HepG2 (cell line): ENCODE results near the gene DCTN1. TPM values are rescaled to one million over a fixed set of nuclear protein-coding genes. Genes with fewer than 3 reads are reported as not detected.

ENCODE experiments used
- AKAP8 ChIP-seq: sonication (generic); formaldehyde crosslinking; IDR thresholded peaks from 2 replicates; pipeline ENCODE4 v1.5.1; 2020; ENCODE audit warnings: mild to moderate bottlenecking, missing genetic modification reagents
- FOXM1 ChIP-seq: sonication (generic); formaldehyde crosslinking; IDR thresholded peaks from 2 replicates; pipeline ENCODE4 v1.5.0; 2020; ENCODE audit warnings: missing genetic modification reagents
- HDAC6 ChIP-seq: fragments of 200-600 bp; sonication (generic); IDR thresholded peaks from 2 replicates; pipeline ENCODE4 v1.7.0; 2017; ENCODE audit warnings: mild to moderate bottlenecking, antibody characterized with exemption, low read length, low read depth
- JDP2 ChIP-seq: sonication (generic); formaldehyde crosslinking; IDR thresholded peaks from 2 replicates; pipeline ENCODE4 v1.8.1; 2022; ENCODE audit warnings: missing genetic modification reagents, borderline replicate concordance
- MIER3 ChIP-seq: IDR thresholded peaks from 2 replicates; pipeline ENCODE4 v1.6.1; 2016; ENCODE audit warnings: missing compliant biosample characterization, borderline replicate concordance
- SALL1 ChIP-seq: sonication (generic); formaldehyde crosslinking; IDR thresholded peaks from 2 replicates; pipeline ENCODE4 v1.8.0; 2022; ENCODE audit warnings: mild to moderate bottlenecking, missing genetic modification reagents
- SMARCC2 ChIP-seq: fragments of 450-650 bp; IDR thresholded peaks from 2 replicates; pipeline ENCODE4 v1.6.1; 2017; ENCODE audit warnings: antibody characterized with exemption, mild to moderate bottlenecking
- ZC3H13 ChIP-seq: sonication (generic); formaldehyde crosslinking; IDR thresholded peaks from 2 replicates; pipeline ENCODE4 v1.8.1; 2023; ENCODE audit warnings: mild to moderate bottlenecking, missing genetic modification reagents, moderate library complexity
- ZNF12 ChIP-seq: sonication (generic); formaldehyde crosslinking; IDR thresholded peaks from 2 replicates; pipeline ENCODE4 v1.5.0; 2020; ENCODE audit warnings: missing genetic modification reagents
- ZNF234 ChIP-seq: sonication (generic); formaldehyde crosslinking; conservative IDR thresholded peaks from 2 replicates; pipeline ENCODE4 v1.5.1; 2020; ENCODE audit warnings: mild to moderate bottlenecking, missing genetic modification reagents
- ZNF256 ChIP-seq: sonication (generic); formaldehyde crosslinking; conservative IDR thresholded peaks from 2 replicates; pipeline ENCODE4 v1.4.0; 2020; ENCODE audit warnings: missing genetic modification reagents
- ZNF335 ChIP-seq: sonication (generic); formaldehyde crosslinking; IDR thresholded peaks from 2 replicates; pipeline ENCODE4 v1.4.0; 2020; ENCODE audit warnings: missing genetic modification reagents
- ZNF33B ChIP-seq: sonication (generic); formaldehyde crosslinking; IDR thresholded peaks from 2 replicates; pipeline ENCODE4 v1.5.1; 2020; ENCODE audit warnings: mild to moderate bottlenecking, missing genetic modification reagents
- ZNF616 ChIP-seq: sonication (generic); formaldehyde crosslinking; IDR thresholded peaks from 2 replicates; pipeline ENCODE4 v1.5.0; 2020; ENCODE audit warnings: low read depth, mild to moderate bottlenecking, missing genetic modification reagents
- polyA plus RNA-seq, 8 experiments: library from polyadenylated mRNA; depleted of rRNA in 3 of 8; stranded (reverse) in 7 of 8; unstranded in 1 of 8; fragments of >200 nt; fragmentation: Illumina TruSeq in 4 of 8; extraction: Trizol in 4 of 8; gene quantifications; 2 replicates each; pipeline versions ENCODE4 v1.2.1 to v1.2.3, GENCODE V29; 2011 to 2016; ENCODE audit warnings: low read depth in 4 of 8, missing spikeins in 1 of 8, mixed read lengths in 1 of 8; ENCODE audit not compliant: insufficient read depth in 1 of 8
- total RNA-seq, 5 experiments: library from RNA; depleted of rRNA; stranded (reverse); fragments of >200 nt; fragmentation: Illumina TruSeq; extraction: Trizol; gene quantifications; 2 replicates each; pipeline ENCODE4 v1.2.3, GENCODE V29; 2016; ENCODE audit warnings: low read depth in 1 of 5
- TF ChIP-seq, protein P1 (sequence below): IDR thresholded peaks from 2 replicates; pipeline ENCODE4 v1.6.1; 2016; ENCODE audit warnings: low read depth
- TF ChIP-seq, protein P2 (sequence below): sonication (generic); formaldehyde crosslinking; IDR thresholded peaks from 2 replicates; pipeline ENCODE4 v1.5.0; 2020; ENCODE audit warnings: missing genetic modification reagents
- TF ChIP-seq, protein P3 (sequence below): sonication (generic); formaldehyde crosslinking; IDR thresholded peaks from 2 replicates; pipeline ENCODE4 v1.5.1; 2020; ENCODE audit warnings: mild to moderate bottlenecking, missing genetic modification reagents, borderline replicate concordance
- TF ChIP-seq, protein P4 (sequence below): sonication (generic); formaldehyde crosslinking; IDR thresholded peaks from 2 replicates; pipeline ENCODE4 v1.4.0; 2020; ENCODE audit warnings: mild to moderate bottlenecking, missing genetic modification reagents

DCTN1 gene
- total and polyA plus RNA-seq, 2 of the 13 experiments (the other 11 are each of a cell fraction or from before 2014, with no cell fraction given), result 73.2 to 122 TPM

DNA sequence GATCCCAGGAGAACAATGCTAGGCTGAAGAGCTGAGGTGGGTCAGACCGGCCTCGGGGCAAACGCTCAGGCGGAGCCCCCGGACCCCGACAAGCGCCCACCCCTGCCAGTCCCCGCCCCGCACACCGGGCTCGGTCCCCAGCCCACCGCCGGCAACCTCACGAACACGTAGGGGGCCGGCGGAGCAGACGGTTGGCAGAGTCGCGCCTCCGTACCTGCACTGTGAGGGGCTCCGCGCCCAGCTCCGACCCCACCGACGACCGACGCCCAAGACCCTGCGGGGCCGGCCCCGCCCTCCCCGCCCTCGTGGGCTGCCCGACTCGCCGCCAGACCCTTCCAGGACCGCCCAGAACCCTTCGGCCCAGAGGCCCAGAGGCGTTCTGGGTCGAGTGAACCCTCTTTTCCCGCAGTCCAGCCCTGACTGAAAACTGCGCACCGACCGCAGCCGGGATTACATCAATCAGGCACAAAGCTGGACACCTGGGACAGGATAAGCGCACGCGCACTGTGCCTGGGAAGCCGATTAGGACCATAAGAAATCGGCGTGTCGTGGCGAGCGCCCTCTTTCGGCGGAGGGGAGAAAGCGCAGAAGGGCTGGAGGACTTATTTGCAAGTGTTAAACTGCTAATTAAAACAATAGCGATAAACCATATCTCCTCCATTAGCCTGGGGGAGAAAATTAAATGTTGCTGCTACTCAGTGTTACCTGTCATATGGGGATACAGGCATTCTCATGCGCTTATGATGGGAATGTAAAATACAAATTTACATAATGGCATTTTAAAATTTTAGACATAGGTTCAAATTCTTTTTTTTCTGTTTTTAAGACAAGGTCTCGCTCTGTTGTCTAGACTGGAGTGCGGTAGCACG is 11.7 kb upstream of the DCTN1 start (continued):
- TF ChIP-seq, protein P1, sequence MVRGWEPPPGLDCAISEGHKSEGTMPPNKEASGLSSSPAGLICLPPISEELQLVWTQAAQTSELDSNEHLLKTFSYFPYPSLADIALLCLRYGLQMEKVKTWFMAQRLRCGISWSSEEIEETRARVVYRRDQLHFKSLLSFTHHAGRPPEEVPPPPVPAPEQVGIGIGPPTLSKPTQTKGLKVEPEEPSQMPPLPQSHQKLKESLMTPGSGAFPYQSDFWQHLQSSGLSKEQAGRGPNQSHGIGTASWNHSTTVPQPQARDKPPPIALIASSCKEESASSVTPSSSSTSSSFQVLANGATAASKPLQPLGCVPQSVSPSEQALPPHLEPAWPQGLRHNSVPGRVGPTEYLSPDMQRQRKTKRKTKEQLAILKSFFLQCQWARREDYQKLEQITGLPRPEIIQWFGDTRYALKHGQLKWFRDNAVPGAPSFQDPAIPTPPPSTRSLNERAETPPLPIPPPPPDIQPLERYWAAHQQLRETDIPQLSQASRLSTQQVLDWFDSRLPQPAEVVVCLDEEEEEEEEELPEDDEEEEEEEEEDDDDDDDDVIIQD (CRISPR knock-in tag), result peak; percentile 64; the same call in 1 of the 2 replicates
- TF ChIP-seq ZNF12 (CRISPR knock-in tag), result no peak
- no peak for TF ChIP-seq SMARCC2
- TF ChIP-seq FOXM1 (CRISPR knock-in tag), result no peak
- TF ChIP-seq SALL1 (CRISPR knock-in tag), result peak; percentile 89
- TF ChIP-seq ZNF33B (CRISPR knock-in tag), result no peak
- TF ChIP-seq, protein P2, sequence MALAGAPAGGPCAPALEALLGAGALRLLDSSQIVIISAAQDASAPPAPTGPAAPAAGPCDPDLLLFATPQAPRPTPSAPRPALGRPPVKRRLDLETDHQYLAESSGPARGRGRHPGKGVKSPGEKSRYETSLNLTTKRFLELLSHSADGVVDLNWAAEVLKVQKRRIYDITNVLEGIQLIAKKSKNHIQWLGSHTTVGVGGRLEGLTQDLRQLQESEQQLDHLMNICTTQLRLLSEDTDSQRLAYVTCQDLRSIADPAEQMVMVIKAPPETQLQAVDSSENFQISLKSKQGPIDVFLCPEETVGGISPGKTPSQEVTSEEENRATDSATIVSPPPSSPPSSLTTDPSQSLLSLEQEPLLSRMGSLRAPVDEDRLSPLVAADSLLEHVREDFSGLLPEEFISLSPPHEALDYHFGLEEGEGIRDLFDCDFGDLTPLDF (CRISPR knock-in tag), result no peak
- no peak; the same call in 1 of the 2 replicates for TF ChIP-seq ZNF616 (CRISPR knock-in tag)
- TF ChIP-seq ZNF335 (CRISPR knock-in tag), result peak; percentile 99
- TF ChIP-seq, protein P3, sequence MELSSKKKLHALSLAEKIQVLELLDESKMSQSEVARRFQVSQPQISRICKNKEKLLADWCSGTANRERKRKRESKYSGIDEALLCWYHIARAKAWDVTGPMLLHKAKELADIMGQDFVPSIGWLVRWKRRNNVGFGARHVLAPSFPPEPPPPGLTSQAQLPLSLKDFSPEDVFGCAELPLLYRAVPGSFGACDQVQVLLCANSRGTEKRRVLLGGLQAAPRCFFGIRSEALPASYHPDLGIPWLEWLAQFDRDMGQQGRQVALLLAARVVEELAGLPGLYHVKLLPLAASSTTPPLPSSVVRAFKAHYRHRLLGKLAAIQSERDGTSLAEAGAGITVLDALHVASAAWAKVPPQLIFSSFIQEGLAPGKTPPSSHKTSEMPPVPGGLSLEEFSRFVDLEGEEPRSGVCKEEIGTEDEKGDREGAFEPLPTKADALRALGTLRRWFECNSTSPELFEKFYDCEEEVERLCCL (CRISPR knock-in tag), result no peak; the same call in 1 of the 2 replicates
- no peak for TF ChIP-seq MIER3 (CRISPR knock-in tag)
- no peak for TF ChIP-seq AKAP8 (CRISPR knock-in tag)
- TF ChIP-seq ZC3H13 (CRISPR knock-in tag), result no peak
- TF ChIP-seq ZNF256 (CRISPR knock-in tag), result no peak
- TF ChIP-seq JDP2, result no peak; the same call in 1 of the 2 replicates
- TF ChIP-seq, protein P4, sequence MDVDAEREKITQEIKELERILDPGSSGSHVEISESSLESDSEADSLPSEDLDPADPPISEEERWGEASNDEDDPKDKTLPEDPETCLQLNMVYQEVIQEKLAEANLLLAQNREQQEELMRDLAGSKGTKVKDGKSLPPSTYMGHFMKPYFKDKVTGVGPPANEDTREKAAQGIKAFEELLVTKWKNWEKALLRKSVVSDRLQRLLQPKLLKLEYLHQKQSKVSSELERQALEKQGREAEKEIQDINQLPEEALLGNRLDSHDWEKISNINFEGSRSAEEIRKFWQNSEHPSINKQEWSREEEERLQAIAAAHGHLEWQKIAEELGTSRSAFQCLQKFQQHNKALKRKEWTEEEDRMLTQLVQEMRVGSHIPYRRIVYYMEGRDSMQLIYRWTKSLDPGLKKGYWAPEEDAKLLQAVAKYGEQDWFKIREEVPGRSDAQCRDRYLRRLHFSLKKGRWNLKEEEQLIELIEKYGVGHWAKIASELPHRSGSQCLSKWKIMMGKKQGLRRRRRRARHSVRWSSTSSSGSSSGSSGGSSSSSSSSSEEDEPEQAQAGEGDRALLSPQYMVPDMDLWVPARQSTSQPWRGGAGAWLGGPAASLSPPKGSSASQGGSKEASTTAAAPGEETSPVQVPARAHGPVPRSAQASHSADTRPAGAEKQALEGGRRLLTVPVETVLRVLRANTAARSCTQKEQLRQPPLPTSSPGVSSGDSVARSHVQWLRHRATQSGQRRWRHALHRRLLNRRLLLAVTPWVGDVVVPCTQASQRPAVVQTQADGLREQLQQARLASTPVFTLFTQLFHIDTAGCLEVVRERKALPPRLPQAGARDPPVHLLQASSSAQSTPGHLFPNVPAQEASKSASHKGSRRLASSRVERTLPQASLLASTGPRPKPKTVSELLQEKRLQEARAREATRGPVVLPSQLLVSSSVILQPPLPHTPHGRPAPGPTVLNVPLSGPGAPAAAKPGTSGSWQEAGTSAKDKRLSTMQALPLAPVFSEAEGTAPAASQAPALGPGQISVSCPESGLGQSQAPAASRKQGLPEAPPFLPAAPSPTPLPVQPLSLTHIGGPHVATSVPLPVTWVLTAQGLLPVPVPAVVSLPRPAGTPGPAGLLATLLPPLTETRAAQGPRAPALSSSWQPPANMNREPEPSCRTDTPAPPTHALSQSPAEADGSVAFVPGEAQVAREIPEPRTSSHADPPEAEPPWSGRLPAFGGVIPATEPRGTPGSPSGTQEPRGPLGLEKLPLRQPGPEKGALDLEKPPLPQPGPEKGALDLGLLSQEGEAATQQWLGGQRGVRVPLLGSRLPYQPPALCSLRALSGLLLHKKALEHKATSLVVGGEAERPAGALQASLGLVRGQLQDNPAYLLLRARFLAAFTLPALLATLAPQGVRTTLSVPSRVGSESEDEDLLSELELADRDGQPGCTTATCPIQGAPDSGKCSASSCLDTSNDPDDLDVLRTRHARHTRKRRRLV, result no peak
- no peak; the same call in 1 of the 2 replicates for TF ChIP-seq HDAC6
- TF ChIP-seq ZNF234 (CRISPR knock-in tag), result no peak
